Measurements from ENCODE around the gene NIPAL3.

Gene NIPAL3

GRCh38 chr1:24421502-24421901 is 5.9 kb downstream of the NIPAL3 start:
- no peak for TF ChIP-seq CSDC2 (CRISPR knock-in tag; IDR thresholded peaks at IDR 0.05)
- TF ChIP-seq PPARA (CRISPR knock-in tag; IDR thresholded peaks at IDR 0.05; ENCODE audit: borderline replicate concordance), result no peak
- TF ChIP-seq RARB (CRISPR knock-in tag; IDR thresholded peaks at IDR 0.05), result no peak
- TF ChIP-seq BACH2 (CRISPR knock-in tag; IDR thresholded peaks at IDR 0.05; ENCODE audit: borderline replicate concordance), result no peak
- no peak for TF ChIP-seq GLIS3 (CRISPR knock-in tag; IDR thresholded peaks at IDR 0.05)
- no peak for TF ChIP-seq ZFP30 (CRISPR knock-in tag; IDR thresholded peaks at IDR 0.05)
- no peak for TF ChIP-seq ZNF8 (CRISPR knock-in tag; IDR thresholded peaks at IDR 0.05)
- no peak for TF ChIP-seq ARNTL (CRISPR knock-in tag; IDR thresholded peaks at IDR 0.05; ENCODE audit: borderline replicate concordance, low read depth)
- TF ChIP-seq ZFP3 (CRISPR knock-in tag; IDR thresholded peaks at IDR 0.05), result no peak
- TF ChIP-seq, protein P1, sequence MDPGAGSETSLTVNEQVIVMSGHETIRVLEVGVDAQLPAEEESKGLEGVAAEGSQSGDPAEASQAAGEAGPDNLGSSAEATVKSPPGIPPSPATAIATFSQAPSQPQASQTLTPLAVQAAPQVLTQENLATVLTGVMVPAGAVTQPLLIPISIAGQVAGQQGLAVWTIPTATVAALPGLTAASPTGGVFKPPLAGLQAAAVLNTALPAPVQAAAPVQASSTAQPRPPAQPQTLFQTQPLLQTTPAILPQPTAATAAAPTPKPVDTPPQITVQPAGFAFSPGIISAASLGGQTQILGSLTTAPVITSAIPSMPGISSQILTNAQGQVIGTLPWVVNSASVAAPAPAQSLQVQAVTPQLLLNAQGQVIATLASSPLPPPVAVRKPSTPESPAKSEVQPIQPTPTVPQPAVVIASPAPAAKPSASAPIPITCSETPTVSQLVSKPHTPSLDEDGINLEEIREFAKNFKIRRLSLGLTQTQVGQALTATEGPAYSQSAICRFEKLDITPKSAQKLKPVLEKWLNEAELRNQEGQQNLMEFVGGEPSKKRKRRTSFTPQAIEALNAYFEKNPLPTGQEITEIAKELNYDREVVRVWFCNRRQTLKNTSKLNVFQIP (CRISPR knock-in tag; IDR thresholded peaks at IDR 0.05; ENCODE audit: borderline replicate concordance, low read depth), result no peak
- no peak for TF ChIP-seq CREB5 (CRISPR knock-in tag; IDR thresholded peaks at IDR 0.05; ENCODE audit: low read depth)
- TF ChIP-seq, protein P2, sequence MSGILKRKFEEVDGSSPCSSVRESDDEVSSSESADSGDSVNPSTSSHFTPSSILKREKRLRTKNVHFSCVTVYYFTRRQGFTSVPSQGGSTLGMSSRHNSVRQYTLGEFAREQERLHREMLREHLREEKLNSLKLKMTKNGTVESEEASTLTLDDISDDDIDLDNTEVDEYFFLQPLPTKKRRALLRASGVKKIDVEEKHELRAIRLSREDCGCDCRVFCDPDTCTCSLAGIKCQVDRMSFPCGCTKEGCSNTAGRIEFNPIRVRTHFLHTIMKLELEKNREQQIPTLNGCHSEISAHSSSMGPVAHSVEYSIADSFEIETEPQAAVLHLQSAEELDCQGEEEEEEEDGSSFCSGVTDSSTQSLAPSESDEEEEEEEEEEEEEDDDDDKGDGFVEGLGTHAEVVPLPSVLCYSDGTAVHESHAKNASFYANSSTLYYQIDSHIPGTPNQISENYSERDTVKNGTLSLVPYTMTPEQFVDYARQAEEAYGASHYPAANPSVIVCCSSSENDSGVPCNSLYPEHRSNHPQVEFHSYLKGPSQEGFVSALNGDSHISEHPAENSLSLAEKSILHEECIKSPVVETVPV (CRISPR knock-in tag; IDR thresholded peaks at IDR 0.05), result no peak
- no peak for TF ChIP-seq ZC3H10 (CRISPR knock-in tag; IDR thresholded peaks at IDR 0.05)
- no peak for TF ChIP-seq ISL1 (CRISPR knock-in tag; IDR thresholded peaks at IDR 0.05)
- TF ChIP-seq OSR1 (CRISPR knock-in tag; IDR thresholded peaks at IDR 0.05), result no peak
- TF ChIP-seq SNAI2 (CRISPR knock-in tag; IDR thresholded peaks at IDR 0.05), result no peak
- ATAC-seq, result no peak

DNA sequence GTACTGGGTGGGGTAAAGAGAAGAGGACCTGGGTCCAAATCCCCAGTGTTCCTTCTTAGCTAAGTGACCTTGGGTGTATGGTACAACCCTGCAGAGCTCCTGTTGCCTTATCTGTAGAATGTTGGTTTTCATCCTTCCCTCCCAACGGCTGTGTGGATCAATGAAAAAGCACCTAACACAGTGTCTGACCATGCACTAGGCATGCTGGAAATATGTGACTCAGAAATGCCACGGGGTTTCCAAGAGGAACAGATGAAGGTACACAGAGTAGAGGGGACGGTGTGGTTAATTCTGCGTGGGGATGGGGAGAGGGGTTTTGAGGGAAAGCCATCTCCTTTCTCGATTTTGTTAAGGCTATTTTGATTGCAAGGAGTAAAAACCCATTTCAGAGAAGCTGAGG is 8.6 kb downstream of the NIPAL3 start:
- ATAC-seq, result no peak

DNA sequence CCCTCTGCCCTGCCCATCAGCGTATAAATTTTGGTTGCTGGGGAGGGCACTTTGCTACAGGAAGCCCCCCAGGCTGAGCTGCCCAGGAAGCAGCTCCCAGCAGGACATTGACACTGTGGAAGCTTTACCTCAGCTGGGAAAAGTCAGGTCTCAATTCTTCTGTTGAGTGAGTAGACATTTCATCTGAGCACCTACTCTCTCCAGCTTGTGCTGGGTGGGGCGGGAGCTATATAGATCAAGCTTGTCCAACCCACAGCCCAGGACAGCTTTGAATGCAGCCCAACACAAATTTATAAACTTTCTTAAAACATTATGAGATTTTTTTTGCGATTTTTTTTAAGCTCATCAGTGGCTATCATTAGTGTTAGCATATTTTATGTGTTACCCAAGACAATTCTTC is 9.4 kb downstream of the NIPAL3 start:
- no peak for TF ChIP-seq CREB5 (CRISPR knock-in tag; IDR thresholded peaks at IDR 0.05; ENCODE audit: low read depth)
- TF ChIP-seq ZFP30 (CRISPR knock-in tag; IDR thresholded peaks at IDR 0.05), result no peak
- no peak for TF ChIP-seq PATZ1 (CRISPR knock-in tag; IDR thresholded peaks at IDR 0.05; ENCODE audit: borderline replicate concordance)
- TF ChIP-seq, protein P1 (CRISPR knock-in tag; IDR thresholded peaks at IDR 0.05; ENCODE audit: borderline replicate concordance, low read depth), result no peak
- TF ChIP-seq ZNF565 (CRISPR knock-in tag; conservative IDR thresholded peaks at IDR 0.05; ENCODE audit: low read depth), result no peak
- ATAC-seq, result no peak

More for the DNA sequence above, 8.6 kb downstream of the NIPAL3 start:
- no peak for TF ChIP-seq PPARA (CRISPR knock-in tag; IDR thresholded peaks at IDR 0.05; ENCODE audit: borderline replicate concordance)

DNA sequence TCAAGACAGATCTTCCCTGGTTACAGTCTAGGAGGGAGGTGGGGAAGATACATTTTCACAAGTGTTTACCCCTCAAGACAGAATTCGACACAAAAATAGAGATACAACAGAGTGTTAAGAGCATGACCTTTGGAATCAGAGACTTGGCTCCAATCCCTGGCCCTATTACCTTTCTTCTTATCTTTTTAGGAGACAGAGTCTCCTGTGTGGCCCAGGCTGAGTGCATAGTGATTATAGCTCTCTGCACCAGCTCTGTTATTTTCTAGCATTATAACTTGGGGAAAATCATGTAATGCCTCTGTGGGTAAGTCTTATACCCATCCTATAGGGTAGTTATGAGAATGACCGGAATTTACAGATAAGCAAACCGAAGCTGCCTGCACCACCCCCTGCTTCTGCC is 9.8 kb downstream of the NIPAL3 start:
- ATAC-seq, result no peak
- TF ChIP-seq TOX (CRISPR knock-in tag; IDR thresholded peaks at IDR 0.05; ENCODE audit: borderline replicate concordance) (no peak), RARB (CRISPR knock-in tag; IDR thresholded peaks at IDR 0.05) (no peak), ZNF565 (CRISPR knock-in tag; conservative IDR thresholded peaks at IDR 0.05; ENCODE audit: low read depth) (no peak), ARNTL (CRISPR knock-in tag; IDR thresholded peaks at IDR 0.05; ENCODE audit: borderline replicate concordance, low read depth) (no peak), OSR1 (CRISPR knock-in tag; IDR thresholded peaks at IDR 0.05) (no peak), ZC3H10 (CRISPR knock-in tag; IDR thresholded peaks at IDR 0.05) (no peak), ESRRG (CRISPR knock-in tag; IDR thresholded peaks at IDR 0.05) (no peak), GLIS3 (CRISPR knock-in tag; IDR thresholded peaks at IDR 0.05) (no peak), BACH2 (CRISPR knock-in tag; IDR thresholded peaks at IDR 0.05; ENCODE audit: borderline replicate concordance) (no peak), CREB5 (CRISPR knock-in tag; IDR thresholded peaks at IDR 0.05; ENCODE audit: low read depth) (no peak), CSDC2 (CRISPR knock-in tag; IDR thresholded peaks at IDR 0.05) (no peak), ISL1 (CRISPR knock-in tag; IDR thresholded peaks at IDR 0.05) (no peak), ZNF70 (CRISPR knock-in tag; IDR thresholded peaks at IDR 0.05) (no peak)
- TF ChIP-seq, protein P1 (CRISPR knock-in tag; IDR thresholded peaks at IDR 0.05; ENCODE audit: borderline replicate concordance, low read depth), result no peak
- TF ChIP-seq, protein P2 (CRISPR knock-in tag; IDR thresholded peaks at IDR 0.05), result no peak
